Uterus (tissue), 2 donors: Measurements from ENCODE around the gene ZNF888.

ENCODE experiments used
- POLR2A ChIP-seq, 2 donors: fragments of 450-650 bp; IDR thresholded peaks; one replicate each; pipeline ENCODE4 v1.6.1; 2016; ENCODE audit warnings: antibody characterized with exemption in 2 of 2, mild to moderate bottlenecking in 1 of 2, moderate library complexity in 1 of 2
- TF ChIP-seq, protein P1 (sequence below), 4 experiments: fragments of 200-600 bp in 2 of 4; fragments of 450-650 bp in 2 of 4; sonication (generic) in 2 of 4; IDR thresholded peaks; one replicate each; pipeline ENCODE4 v1.5.1; 2016 to 2019; ENCODE audit warnings: antibody characterized with exemption in 4 of 4, mild to moderate bottlenecking in 2 of 4, moderate library complexity in 1 of 4

GRCh38 chr19:52896431-52897137 lies 26.6 kb downstream of the ZNF888 start:
- TF ChIP-seq, protein P1, sequence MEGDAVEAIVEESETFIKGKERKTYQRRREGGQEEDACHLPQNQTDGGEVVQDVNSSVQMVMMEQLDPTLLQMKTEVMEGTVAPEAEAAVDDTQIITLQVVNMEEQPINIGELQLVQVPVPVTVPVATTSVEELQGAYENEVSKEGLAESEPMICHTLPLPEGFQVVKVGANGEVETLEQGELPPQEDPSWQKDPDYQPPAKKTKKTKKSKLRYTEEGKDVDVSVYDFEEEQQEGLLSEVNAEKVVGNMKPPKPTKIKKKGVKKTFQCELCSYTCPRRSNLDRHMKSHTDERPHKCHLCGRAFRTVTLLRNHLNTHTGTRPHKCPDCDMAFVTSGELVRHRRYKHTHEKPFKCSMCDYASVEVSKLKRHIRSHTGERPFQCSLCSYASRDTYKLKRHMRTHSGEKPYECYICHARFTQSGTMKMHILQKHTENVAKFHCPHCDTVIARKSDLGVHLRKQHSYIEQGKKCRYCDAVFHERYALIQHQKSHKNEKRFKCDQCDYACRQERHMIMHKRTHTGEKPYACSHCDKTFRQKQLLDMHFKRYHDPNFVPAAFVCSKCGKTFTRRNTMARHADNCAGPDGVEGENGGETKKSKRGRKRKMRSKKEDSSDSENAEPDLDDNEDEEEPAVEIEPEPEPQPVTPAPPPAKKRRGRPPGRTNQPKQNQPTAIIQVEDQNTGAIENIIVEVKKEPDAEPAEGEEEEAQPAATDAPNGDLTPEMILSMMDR (IDR thresholded peaks at IDR 0.05), result no peak
- no peak for TF ChIP-seq POLR2A (IDR thresholded peaks at IDR 0.05)
